HepG2 (cell line): Measurements from ENCODE around the gene MCF2L. TPM values are rescaled to one million over a fixed set of nuclear protein-coding genes. Genes with fewer than 3 reads are reported as not detected.

Experiments used
- PAF1 ChIP-seq: IDR thresholded peaks from 2 replicates; pipeline ENCODE4 v1.6.1; 2016; ENCODE audit warnings: missing genetic modification reagents, missing compliant biosample characterization
- ZBTB40 ChIP-seq, 2 experiments: fragments of 450-650 bp in 1 of 2; sonication (generic) in 1 of 2; formaldehyde crosslinking in 1 of 2; IDR thresholded peaks; 2 replicates each; pipeline versions ENCODE4 v1.6.1 to v1.8.0; 2016 to 2022; ENCODE audit warnings: antibody characterized with exemption in 1 of 2, mild to moderate bottlenecking in 1 of 2, missing genetic modification reagents in 1 of 2
- polyA plus RNA-seq, 8 experiments: library from polyadenylated mRNA; depleted of rRNA in 3 of 8; stranded (reverse) in 7 of 8; unstranded in 1 of 8; fragments of >200 nt; fragmentation: Illumina TruSeq in 4 of 8; extraction: Trizol in 4 of 8; gene quantifications; 2 replicates each; pipeline versions ENCODE4 v1.2.1 to v1.2.3, GENCODE V29; 2011 to 2016; ENCODE audit warnings: low read depth in 4 of 8, missing spikeins in 1 of 8, mixed read lengths in 1 of 8; ENCODE audit not compliant: insufficient read depth in 1 of 8
- total RNA-seq, 5 experiments: library from RNA; depleted of rRNA; stranded (reverse); fragments of >200 nt; fragmentation: Illumina TruSeq; extraction: Trizol; gene quantifications; 2 replicates each; pipeline ENCODE4 v1.2.3, GENCODE V29; 2016; ENCODE audit warnings: low read depth in 1 of 5

MCF2L gene
- total and polyA plus RNA-seq, 2 of the 13 experiments (the other 11 are each of a cell fraction or from before 2014, with no cell fraction given) = 19.4 to 28.4 TPM

DNA sequence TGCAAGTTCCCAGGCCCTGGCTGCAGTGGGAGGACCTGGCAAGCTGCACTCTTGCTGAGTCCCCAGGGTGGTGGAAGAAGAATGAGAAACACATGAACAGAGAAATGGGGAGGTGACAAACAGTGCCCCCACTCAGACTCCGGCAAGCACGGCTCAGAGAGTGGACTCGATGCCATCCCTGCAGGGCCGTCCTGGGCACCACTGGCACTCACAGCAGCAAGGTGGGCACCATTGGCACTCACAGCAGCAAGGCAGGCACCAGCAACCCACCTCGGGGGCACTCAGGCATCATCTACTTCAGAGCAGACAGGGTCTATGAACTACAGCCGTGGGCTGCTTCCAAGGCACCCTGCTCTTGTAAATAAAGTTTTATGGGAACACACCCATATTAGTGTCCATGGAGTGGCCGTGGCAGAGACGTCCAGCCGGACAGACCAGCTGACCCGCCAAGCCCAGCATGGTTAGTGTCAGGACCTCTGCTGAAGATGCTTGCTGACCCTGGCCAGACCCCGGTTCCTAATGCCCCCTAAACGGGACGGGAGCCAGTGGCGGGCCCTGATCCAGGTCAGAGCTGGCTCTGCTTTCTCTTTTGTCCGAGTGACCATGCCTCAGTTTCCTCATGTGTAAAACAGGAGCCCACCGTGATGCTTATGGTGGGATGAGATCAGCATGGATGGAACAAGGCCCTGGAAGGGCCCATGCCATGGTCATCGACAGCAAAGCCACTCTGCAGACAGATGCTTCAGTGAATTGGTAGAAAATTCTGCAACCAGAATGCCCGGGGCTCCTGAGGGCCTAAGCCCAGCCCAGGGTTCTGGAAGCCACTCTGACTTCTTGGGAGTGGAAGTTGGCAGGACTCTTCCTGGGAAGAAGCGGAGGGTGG, 151.5 kb downstream of the MCF2L start (continued):
- TF ChIP-seq ZBTB40 (IDR thresholded peaks at IDR 0.05) = no peak
- TF ChIP-seq ZBTB40 (CRISPR knock-in tag; IDR thresholded peaks at IDR 0.05) = peak; percentile 88
- TF ChIP-seq PAF1 (CRISPR knock-in tag) = peak; percentile 2; the same call in 1 of the 2 replicates
